ENCODE data around the gene ERICH4. TPM values are rescaled to one million over a fixed set of nuclear protein-coding genes. Genes with fewer than 3 reads are reported as not detected.

Gene ERICH4
- total RNA-seq, 2 donors from 2014 or later = not detected

DNA sequence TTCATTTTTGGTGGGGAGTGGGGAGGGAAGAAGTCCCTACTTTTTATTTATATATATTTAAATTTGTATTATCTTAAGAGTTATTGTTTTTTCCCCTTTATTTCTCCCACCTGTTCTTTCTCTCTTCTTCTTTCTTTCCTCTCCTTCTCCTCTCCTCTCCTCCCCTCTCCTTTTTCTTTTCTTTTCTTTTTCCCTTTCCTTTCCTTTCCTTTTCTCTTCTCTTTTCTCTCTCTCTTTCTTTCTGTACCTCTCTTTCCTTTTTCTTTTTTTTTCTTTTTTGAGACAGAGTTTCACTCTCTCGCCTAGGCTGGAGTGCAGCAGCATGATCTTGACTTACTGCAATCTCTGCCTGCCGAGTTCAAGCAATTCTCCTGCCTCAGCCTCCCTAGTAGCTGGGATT is 43.4 kb upstream of the ERICH4 start:
- Histone ChIP-seq H3K27ac (ENCODE audit: low read depth, low read length) (no peak overlapping the region), H3K9ac (ENCODE audit: extremely low read depth, low read length, poor library complexity, severe bottlenecking) (no peak overlapping the region), H3K36me3 (ENCODE audit: control insufficient read depth, insufficient read depth, low read length) (no peaks in the 10 kb centered on the region), H3K4me3 (ENCODE audit: low read length) (no peak overlapping the region), H3K4me1 (ENCODE audit: control insufficient read depth, insufficient read depth, low read length) (peaks cover 2% of the 10 kb centered on the region), H3K27me3 (ENCODE audit: control insufficient read depth, insufficient read depth, low read length, poor library complexity, severe bottlenecking) (no peaks in the 10 kb centered on the region), H3K9me3 (ENCODE audit: control insufficient read depth, low read length) (no peaks in the 10 kb centered on the region)
- DNase-seq = no peak
- Mint-ChIP-seq H3K4me1 (peaks cover 11% of the 10 kb centered on the region), H3K27me3 (ENCODE audit: insufficient read depth) (no peaks in the 10 kb centered on the region), H3K9me3 (no peaks in the 10 kb centered on the region), H3K27ac (no peak overlapping the region), H3K4me3 (no peak overlapping the region), H3K36me3 (ENCODE audit: low read depth) (peaks cover 4% of the 10 kb centered on the region)
- 96% methylated on average over 2 of the region's 2 CpGs for WGBS, 2 experiments (ENCODE audit: insufficient coverage in 1 of 2, insufficient read length in 1 of 2)
- TF ChIP-seq, protein P1, sequence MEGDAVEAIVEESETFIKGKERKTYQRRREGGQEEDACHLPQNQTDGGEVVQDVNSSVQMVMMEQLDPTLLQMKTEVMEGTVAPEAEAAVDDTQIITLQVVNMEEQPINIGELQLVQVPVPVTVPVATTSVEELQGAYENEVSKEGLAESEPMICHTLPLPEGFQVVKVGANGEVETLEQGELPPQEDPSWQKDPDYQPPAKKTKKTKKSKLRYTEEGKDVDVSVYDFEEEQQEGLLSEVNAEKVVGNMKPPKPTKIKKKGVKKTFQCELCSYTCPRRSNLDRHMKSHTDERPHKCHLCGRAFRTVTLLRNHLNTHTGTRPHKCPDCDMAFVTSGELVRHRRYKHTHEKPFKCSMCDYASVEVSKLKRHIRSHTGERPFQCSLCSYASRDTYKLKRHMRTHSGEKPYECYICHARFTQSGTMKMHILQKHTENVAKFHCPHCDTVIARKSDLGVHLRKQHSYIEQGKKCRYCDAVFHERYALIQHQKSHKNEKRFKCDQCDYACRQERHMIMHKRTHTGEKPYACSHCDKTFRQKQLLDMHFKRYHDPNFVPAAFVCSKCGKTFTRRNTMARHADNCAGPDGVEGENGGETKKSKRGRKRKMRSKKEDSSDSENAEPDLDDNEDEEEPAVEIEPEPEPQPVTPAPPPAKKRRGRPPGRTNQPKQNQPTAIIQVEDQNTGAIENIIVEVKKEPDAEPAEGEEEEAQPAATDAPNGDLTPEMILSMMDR (conservative IDR thresholded peaks at IDR 0.05) = no peak

DNA sequence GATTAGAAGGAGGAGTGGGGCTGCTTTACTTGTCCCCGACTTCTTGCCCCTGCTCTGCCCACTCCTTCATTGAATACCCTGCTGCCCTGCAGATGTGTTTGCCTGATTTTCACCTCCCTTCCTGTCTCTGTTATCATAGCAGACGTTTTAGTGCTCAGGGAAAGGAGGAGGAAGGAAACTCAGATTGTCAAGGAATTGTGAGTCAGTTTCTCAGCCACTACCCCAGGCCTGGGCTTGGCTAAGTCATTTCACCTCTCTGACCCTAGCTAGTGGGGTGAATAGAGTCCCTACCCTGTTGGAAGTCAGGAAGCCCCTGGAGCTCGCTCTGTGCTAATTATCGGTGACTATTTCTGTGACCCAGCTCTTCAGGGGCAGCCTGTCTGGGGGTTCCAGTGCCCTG is 41.5 kb upstream of the ERICH4 start:
- Mint-ChIP-seq H3K27me3 (ENCODE audit: insufficient read depth) (no peaks in the 10 kb centered on the region), H3K4me3 (no peak overlapping the region), H3K4me1 (peaks cover 8% of the 10 kb centered on the region), H3K9me3 (no peaks in the 10 kb centered on the region), H3K27ac (no peak overlapping the region), H3K36me3 (ENCODE audit: low read depth) (peaks cover 4% of the 10 kb centered on the region)
- no peak for DNase-seq
- Histone ChIP-seq H3K27me3 (ENCODE audit: control insufficient read depth, insufficient read depth, low read length, poor library complexity, severe bottlenecking) (no peaks in the 10 kb centered on the region), H3K4me3 (ENCODE audit: low read length) (no peak overlapping the region), H3K9me3 (ENCODE audit: control insufficient read depth, low read length) (no peaks in the 10 kb centered on the region), H3K27ac (ENCODE audit: low read depth, low read length) (no peak overlapping the region), H3K9ac (ENCODE audit: extremely low read depth, low read length, poor library complexity, severe bottlenecking) (no peak overlapping the region), H3K4me1 (ENCODE audit: control insufficient read depth, insufficient read depth, low read length) (peaks cover 2% of the 10 kb centered on the region), H3K36me3 (ENCODE audit: control insufficient read depth, insufficient read depth, low read length) (no peaks in the 10 kb centered on the region)
- WGBS, 2 experiments (ENCODE audit: insufficient coverage in 1 of 2, insufficient read length in 1 of 2) = 95 to 97% methylated on average over 2 to 4 of the region's 4 CpGs
- TF ChIP-seq, protein P1 (conservative IDR thresholded peaks at IDR 0.05) = no peak

DNA sequence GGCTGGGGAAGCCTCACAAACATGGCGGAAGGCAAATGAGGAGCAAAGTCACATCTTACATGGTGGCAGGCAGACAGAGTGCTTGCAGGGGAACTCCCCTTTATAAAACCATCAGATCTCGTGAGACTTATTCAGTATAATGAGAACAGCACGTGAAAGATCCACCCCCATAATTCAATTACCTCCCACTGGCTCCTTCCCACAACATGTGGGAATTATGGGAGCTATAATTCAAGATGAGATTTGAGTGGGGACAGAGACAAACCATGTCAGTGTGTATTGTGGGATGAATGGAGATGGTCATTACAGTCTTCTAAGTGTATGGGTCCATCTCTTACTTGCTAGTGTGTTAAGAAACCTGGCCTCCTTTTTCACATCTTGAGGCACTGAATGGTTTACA is 40.9 kb upstream of the ERICH4 start:
- peaks cover 2% of the 10 kb centered on the region for H3K4me1 ChIP-seq (ENCODE audit: control insufficient read depth, insufficient read depth, low read length)
- H3K4me3 ChIP-seq (ENCODE audit: low read length) = no peak overlapping the region
- Mint-ChIP-seq H3K4me1 (peaks cover 9% of the 10 kb centered on the region), H3K36me3 (ENCODE audit: low read depth) (peaks cover 4% of the 10 kb centered on the region), H3K4me3 (no peak overlapping the region), H3K9me3 (no peaks in the 10 kb centered on the region), H3K27me3 (ENCODE audit: insufficient read depth) (no peaks in the 10 kb centered on the region), H3K27ac (no peak overlapping the region)
- no peaks in the 10 kb centered on the region for H3K36me3 ChIP-seq (ENCODE audit: control insufficient read depth, insufficient read depth, low read length)
- H3K27me3 ChIP-seq (ENCODE audit: control insufficient read depth, insufficient read depth, low read length, poor library complexity, severe bottlenecking) = no peaks in the 10 kb centered on the region
- H3K9me3 ChIP-seq (ENCODE audit: control insufficient read depth, low read length) = no peaks in the 10 kb centered on the region
- no peak overlapping the region for H3K27ac ChIP-seq (ENCODE audit: low read depth, low read length)
- TF ChIP-seq, protein P1 (conservative IDR thresholded peaks at IDR 0.05) = no peak
- WGBS, 2 experiments (ENCODE audit: insufficient coverage in 1 of 2, insufficient read length in 1 of 2) = 88 to 95% methylated on average over 1 to 3 of the region's 3 CpGs
- no peak overlapping the region for H3K9ac ChIP-seq (ENCODE audit: extremely low read depth, low read length, poor library complexity, severe bottlenecking)
- no peak for DNase-seq
